Adrenal gland (tissue), 12 donors: Measurements from ENCODE around the gene TSPAN18. TPM values are rescaled to one million over a fixed set of nuclear protein-coding genes. Genes with fewer than 3 reads are reported as not detected.
A peak's percentile ranks its signal among the peaks of the same experiment; 100 is the strongest.

ENCODE experiments used
- DNase-seq, 7 donors: peaks; one replicate each; pipeline ENCODE4 v3.0.0-alpha.2; 2019 to 2020
- H3K27ac ChIP-seq, 5 donors: fragments of 200-600 bp; sonication (generic) in 4 of 5; 1 replicate in 3 of 5; 2 replicates in 2 of 5; pipeline versions ENCODE4 v1.5.1 to v1.8.0; 2016 to 2020; ENCODE audit warnings: mild to moderate bottlenecking in 1 of 5
- H3K27me3 ChIP-seq: fragments of 200-600 bp; 2 replicates; pipeline ENCODE4 v1.8.0; 2021
- H3K36me3 ChIP-seq, 2 donors: fragments of 200-600 bp; replicated peaks in 1 of 2; 1 replicate in 1 of 2; 2 replicates in 1 of 2; pipeline versions ENCODE4 v1.5.1 to v1.8.0; 2018 to 2022
- H3K4me1 ChIP-seq, 2 donors: fragments of 200-600 bp; replicated peaks in 1 of 2; 1 replicate in 1 of 2; 2 replicates in 1 of 2; pipeline versions ENCODE4 v1.5.1 to v1.8.0; 2018 to 2021
- H3K4me3 ChIP-seq, 4 donors: fragments of 200-600 bp; sonication (generic) in 3 of 4; one replicate each; pipeline ENCODE4 v1.5.1; 2016 to 2018
- H3K9me3 ChIP-seq, 3 donors: fragments of 200-600 bp; sonication (generic) in 1 of 3; replicated peaks in 1 of 3; 1 replicate in 2 of 3; 2 replicates in 1 of 3; pipeline versions ENCODE4 v1.5.1 to v1.8.0; 2016 to 2021
- POLR2A ChIP-seq, 2 donors: fragments of 450-650 bp; IDR thresholded peaks; one replicate each; pipeline ENCODE4 v1.6.1; 2017; ENCODE audit warnings: antibody characterized with exemption in 2 of 2, mild to moderate bottlenecking in 2 of 2, moderate library complexity in 1 of 2
- WGBS, 4 donors: extraction: QIAGEN DNeasy Blood & Tissue Kit in 2 of 4; methylation state at CpG; one replicate each; pipeline versions ENCODE4 v1.1.5 to v1.1.7; 2013 to 2017; 5-methylcytosine and 5-hydroxymethylcytosine counted together
- intact Hi-C, 2 donors: fragments of 100-400 bp; cut with DNase I; formaldehyde crosslinking; loops; one replicate each; pipeline versions ENCODE4 v1.14.1 to v1.15.0; 2022 to 2023
- polyA plus RNA-seq, 3 donors: library from polyadenylated mRNA; stranded (reverse); fragments of 200-250 nt in 2 of 3; fragments of 350-450 nt in 1 of 3; fragmentation: Illumina TruSeq in 1 of 3; extraction: RNeasy Lipid Tissue Mini Kit (QIAGEN cat#74804) in 1 of 3; gene quantifications; one replicate each; pipeline ENCODE4 v1.2.3, GENCODE V29; 2013 to 2014
- total RNA-seq, 9 donors: library from RNA; depleted of rRNA in 4 of 9; stranded (reverse); fragments of >200 nt in 4 of 9; fragments of 120-200 nt in 1 of 9; fragmentation: NEBNext Ultra II Directional in 1 of 9; extraction: Animal tissue kit (Norgen Biotek cat#: 25700) in 1 of 9; gene quantifications; one replicate each; pipeline versions ENCODE4 v1.1.0 to v1.2.4, GENCODE V29; 2013 to 2023
- TF ChIP-seq, protein P1 (sequence below), 6 experiments: fragments of 450-650 bp in 4 of 6; fragments of 200-600 bp in 2 of 6; sonication (generic) in 1 of 6; IDR thresholded peaks; 1 replicate in 5 of 6; 2 replicates in 1 of 6; pipeline versions ENCODE4 v1.5.1 to v1.8.0; 2016 to 2021; ENCODE audit warnings: antibody characterized with exemption in 6 of 6, mild to moderate bottlenecking in 2 of 6, moderate library complexity in 1 of 6
- donor health status: healthy with polysubstance abuse.
- donor health status: Bipolar disorder and iron deficiency.
- donor health status: DM: yes; HTN: yes; CAD: no.
- donor health status: DM: no; HTN: no; CAD: no.
- donor health status: DM: no; HTN: no; CAD: no.
- donor health status: DM: yes; HTN: yes; CAD: no.

Gene TSPAN18
- total and polyA plus RNA-seq, 12 donors, result 24.5 to 168 (median 58.4) TPM

GRCh38 chr11:44879432-44879831 lies 152.7 kb downstream of the TSPAN18 start:
- no peak overlapping the region for H3K4me3 ChIP-seq

GRCh38 chr11:44880511-44880910 lies 153.7 kb downstream of the TSPAN18 start:
- no peak for TF ChIP-seq POLR2A (IDR thresholded peaks at IDR 0.05)
- TF ChIP-seq, protein P1, sequence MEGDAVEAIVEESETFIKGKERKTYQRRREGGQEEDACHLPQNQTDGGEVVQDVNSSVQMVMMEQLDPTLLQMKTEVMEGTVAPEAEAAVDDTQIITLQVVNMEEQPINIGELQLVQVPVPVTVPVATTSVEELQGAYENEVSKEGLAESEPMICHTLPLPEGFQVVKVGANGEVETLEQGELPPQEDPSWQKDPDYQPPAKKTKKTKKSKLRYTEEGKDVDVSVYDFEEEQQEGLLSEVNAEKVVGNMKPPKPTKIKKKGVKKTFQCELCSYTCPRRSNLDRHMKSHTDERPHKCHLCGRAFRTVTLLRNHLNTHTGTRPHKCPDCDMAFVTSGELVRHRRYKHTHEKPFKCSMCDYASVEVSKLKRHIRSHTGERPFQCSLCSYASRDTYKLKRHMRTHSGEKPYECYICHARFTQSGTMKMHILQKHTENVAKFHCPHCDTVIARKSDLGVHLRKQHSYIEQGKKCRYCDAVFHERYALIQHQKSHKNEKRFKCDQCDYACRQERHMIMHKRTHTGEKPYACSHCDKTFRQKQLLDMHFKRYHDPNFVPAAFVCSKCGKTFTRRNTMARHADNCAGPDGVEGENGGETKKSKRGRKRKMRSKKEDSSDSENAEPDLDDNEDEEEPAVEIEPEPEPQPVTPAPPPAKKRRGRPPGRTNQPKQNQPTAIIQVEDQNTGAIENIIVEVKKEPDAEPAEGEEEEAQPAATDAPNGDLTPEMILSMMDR (IDR thresholded peaks at IDR 0.05), result no peak
- WGBS, 4 donors, result 68 to 75% (median 70%) methylated on average over 2 to 6 of the region's 6 CpGs

More at GRCh38 chr11:44879432-44879831, 152.7 kb downstream of the TSPAN18 start:
- WGBS, 4 donors, result 94 to 97% (median 96%) methylated on average over 7 of the region's 7 CpGs
- Histone ChIP-seq H3K27me3 (no peaks in the 10 kb centered on the region), H3K36me3 (no peaks in the 10 kb centered on the region), H3K9me3 (no peaks in the 10 kb centered on the region), H3K4me1 (no peaks in the 10 kb centered on the region), H3K27ac (no peak overlapping the region)
- DNase-seq, result no peak
- intact Hi-C loops, result no loop called here
- TF ChIP-seq, protein P1 (IDR thresholded peaks at IDR 0.05), result no peak
- TF ChIP-seq POLR2A (IDR thresholded peaks at IDR 0.05), result no peak

GRCh38 chr11:44880953-44881352 lies 154.2 kb downstream of the TSPAN18 start:
- TF ChIP-seq, protein P1 (IDR thresholded peaks at IDR 0.05), result no peak
- TF ChIP-seq POLR2A (IDR thresholded peaks at IDR 0.05), result no peak
- DNase-seq, result no peak
- Histone ChIP-seq H3K9me3 (no peaks in the 10 kb centered on the region), H3K36me3 (no peaks in the 10 kb centered on the region), H3K4me1 (no peaks in the 10 kb centered on the region), H3K4me3 (no peak overlapping the region), H3K27me3 (no peaks in the 10 kb centered on the region), H3K27ac (no peak overlapping the region)
- intact Hi-C loops, result no loop called here
- WGBS, 4 donors, result 79 to 94% (median 87%) methylated on average over 2 to 4 of the region's 4 CpGs

More at GRCh38 chr11:44880511-44880910, 153.7 kb downstream of the TSPAN18 start:
- intact Hi-C loops, result no loop called here
- no peak overlapping the region for H3K4me3 ChIP-seq
- no peak overlapping the region for H3K27ac ChIP-seq
- no peaks in the 10 kb centered on the region for H3K36me3 ChIP-seq
- no peaks in the 10 kb centered on the region for H3K4me1 ChIP-seq
- H3K9me3 ChIP-seq, result no peaks in the 10 kb centered on the region
- no peak for DNase-seq
- H3K27me3 ChIP-seq, result no peaks in the 10 kb centered on the region

- peak in 2 of 7 donors; percentile 40 to 45 for DNase-seq
- no peaks in the 10 kb centered on the region for H3K27me3 ChIP-seq
- no peak overlapping the region for H3K27ac ChIP-seq
- H3K4me3 ChIP-seq, result no peak overlapping the region
- no peaks in the 10 kb centered on the region for H3K36me3 ChIP-seq
- H3K9me3 ChIP-seq, result no peaks in the 10 kb centered on the region
- TF ChIP-seq, protein P1 (IDR thresholded peaks at IDR 0.05), result no peak
- no peak for TF ChIP-seq POLR2A (IDR thresholded peaks at IDR 0.05)
- peaks cover 0 to 15% of the 10 kb centered on the region in 2 donors for H3K4me1 ChIP-seq
- intact Hi-C loops, result no loop called here
- 47 to 83% (median 62%) methylated on average over 4 to 6 of the region's 6 CpGs for WGBS, 4 donors
Observed at GRCh38 chr11:44883277-44883676, 156.5 kb downstream of the TSPAN18 start.
